GM23248 (cell line): ENCODE measurements around the gene TARS3. TPM values are rescaled to one million over a fixed set of nuclear protein-coding genes. Genes with fewer than 3 reads are reported as not detected.

Source experiments
- DNase-seq: peaks from one replicate; pipeline ENCODE4 v3.0.0-alpha.2; 2015
- H2AFZ ChIP-seq: fragments of 200-600 bp; sonication (generic); 2 replicates; pipeline ENCODE4 v1.6.1; 2016; ENCODE audit warnings: antibody characterized with exemption
- H3F3A ChIP-seq: fragments of 200-600 bp; sonication (generic); 2 replicates; pipeline ENCODE4 v1.6.1; 2016; ENCODE audit warnings: mild to moderate bottlenecking, antibody characterized with exemption, mixed run types; ENCODE audit not compliant: insufficient read depth
- H3K27ac ChIP-seq: fragments of 200-600 bp; sonication (generic); 2 replicates; pipeline ENCODE4 v1.5.1; 2016; ENCODE audit warnings: mild to moderate bottlenecking
- H3K27me3 ChIP-seq: fragments of 200-600 bp; sonication (generic); replicated peaks from 2 replicates; pipeline ENCODE4 v1.6.1; 2016; ENCODE audit warnings: mild to moderate bottlenecking; ENCODE audit not compliant: insufficient read depth
- H3K36me3 ChIP-seq: fragments of 200-600 bp; sonication (generic); 2 replicates; pipeline ENCODE4 v1.6.1; 2016; ENCODE audit warnings: low read depth, mild to moderate bottlenecking
- H3K4me1 ChIP-seq: fragments of 200-600 bp; sonication (generic); 2 replicates; pipeline ENCODE4 v1.6.1; 2016; ENCODE audit warnings: mild to moderate bottlenecking; ENCODE audit not compliant: insufficient read depth
- H3K4me2 ChIP-seq: fragments of 200-600 bp; sonication (generic); one replicate; pipeline ENCODE4 v1.6.1; 2016; ENCODE audit warnings: mild to moderate bottlenecking; ENCODE audit not compliant: unreplicated experiment
- H3K4me3 ChIP-seq: fragments of 200-600 bp; sonication (generic); 2 replicates; pipeline ENCODE4 v1.5.1; 2016; ENCODE audit warnings: mild to moderate bottlenecking
- H3K79me2 ChIP-seq: fragments of 200-600 bp; sonication (generic); 2 replicates; pipeline ENCODE4 v1.6.1; 2016; ENCODE audit warnings: mild to moderate bottlenecking; ENCODE audit not compliant: insufficient read depth
- H3K9ac ChIP-seq: fragments of 200-600 bp; sonication (generic); 2 replicates; pipeline ENCODE4 v1.6.1; 2016; ENCODE audit warnings: mild to moderate bottlenecking
- H3K9me2 ChIP-seq: fragments of 200-600 bp; sonication (generic); 2 replicates; pipeline ENCODE4 v1.6.1; 2016; ENCODE audit warnings: mixed run types, mild to moderate bottlenecking, moderate library complexity; ENCODE audit not compliant: insufficient read depth
- H3K9me3 ChIP-seq: fragments of 200-600 bp; sonication (generic); one replicate; pipeline ENCODE4 v1.6.1; 2017; ENCODE audit warnings: low read depth
- H4K20me1 ChIP-seq: fragments of 200-600 bp; sonication (generic); 2 replicates; pipeline ENCODE4 v1.6.0; 2016; ENCODE audit not compliant: insufficient read depth
- EZH2 ChIP-seq: fragments of 200-600 bp; sonication (generic); IDR thresholded peaks from 2 replicates; pipeline ENCODE4 v1.6.1; 2018; ENCODE audit warnings: antibody characterized with exemption, mild to moderate bottlenecking; ENCODE audit not compliant: insufficient read depth, poor library complexity, severe bottlenecking
- EZH2phosphoT487 ChIP-seq: fragments of 200-600 bp; sonication (generic); IDR thresholded peaks from 2 replicates; pipeline ENCODE4 v1.6.1; 2018; ENCODE audit warnings: antibody characterized with exemption, moderate library complexity, mild to moderate bottlenecking, low read depth; ENCODE audit not compliant: insufficient read depth
- WGBS, 2 experiments: methylation state at CpG; one replicate each; pipeline ENCODE4 v1.1.6; 2015 to 2017; ENCODE audit warnings: low lambda C conversion rate in 2 of 2, low coverage in 1 of 2; ENCODE audit errors: missing lambda C conversion rate in 2 of 2; 5-methylcytosine and 5-hydroxymethylcytosine counted together
- in situ Hi-C: fragments of 300-500 bp; cut with MboI; formaldehyde crosslinking; loops from 2 replicates; pipeline ENCODE4 v1.15.0; 2020
- polyA plus RNA-seq: library from polyadenylated mRNA; unstranded; fragments of >200 nt; fragmentation: Nextera tagmentation; extraction: Ambion mirVana; gene quantifications from 2 replicates; pipeline ENCODE4 v1.2.1, GENCODE V29; 2016
- total RNA-seq: library from RNA; depleted of rRNA; stranded (reverse); fragments of >200 nt; shearing (Covaris generic); gene quantifications from 2 replicates; pipeline ENCODE4 v1.2.3, GENCODE V29; 2014

TARS3 gene
- total and polyA plus RNA-seq, 2 experiments from 2014 or later: 7.9 to 8.1 TPM

DNA sequence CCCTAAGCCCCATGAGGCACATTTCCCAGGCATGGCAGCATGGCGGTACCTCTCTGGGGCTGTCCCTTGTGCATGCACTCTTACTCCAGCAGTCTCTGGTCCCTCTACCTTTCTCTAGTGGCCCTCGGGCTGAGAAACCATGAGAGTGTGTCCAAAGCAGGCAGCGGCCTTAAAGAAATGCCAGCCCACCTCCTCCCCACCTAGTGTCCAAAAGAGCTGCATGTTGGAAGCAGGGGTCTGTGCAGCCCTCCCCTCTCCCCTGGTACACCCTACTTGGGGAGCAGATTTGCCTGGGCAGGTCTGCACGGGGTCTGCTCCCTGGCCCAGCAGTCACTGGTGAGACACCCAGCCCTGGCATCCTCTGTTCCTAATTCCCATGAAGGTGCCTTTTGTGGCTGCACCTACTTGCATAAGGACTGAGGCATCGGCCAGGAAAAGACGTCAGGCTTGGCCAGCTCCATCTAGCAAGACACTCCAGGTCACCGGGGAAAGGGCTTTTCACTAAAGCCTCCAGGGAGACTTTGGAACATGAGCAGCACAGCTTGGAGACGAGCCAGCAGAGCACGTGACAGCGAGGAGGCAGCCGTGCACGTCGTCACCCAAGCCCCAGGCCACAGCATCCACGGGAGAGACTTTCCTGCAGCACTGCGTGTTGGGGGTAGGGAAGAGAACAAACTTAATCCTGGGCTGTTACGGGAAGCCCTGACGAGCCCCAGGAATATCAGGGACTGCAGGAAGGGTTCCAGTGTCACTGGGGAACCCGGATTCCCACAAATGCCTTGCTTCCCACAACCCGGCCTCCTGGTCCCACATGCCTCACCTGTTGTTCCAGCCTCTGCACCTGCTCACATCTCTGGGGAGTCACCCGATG, 110.9 kb downstream of the TARS3 start:
- 57 to 58% methylated on average over 20 of the region's 20 CpGs for WGBS, 2 experiments
- H3K4me1 ChIP-seq: peaks cover 11% of the 10 kb centered on the region
- no peaks in the 10 kb centered on the region for H3K9me3 ChIP-seq
- H3K27me3 ChIP-seq: no peaks in the 10 kb centered on the region; the same call in 1 of the 2 replicates
- no peak overlapping the region for H3K27ac ChIP-seq
- no peak overlapping the region for H3K9ac ChIP-seq
- H3K79me2 ChIP-seq: no peaks in the 10 kb centered on the region
- H4K20me1 ChIP-seq: no peaks in the 10 kb centered on the region
- no peak overlapping the region for H2AFZ ChIP-seq
- DNase-seq: peak; percentile 15
- H3K9me2 ChIP-seq: no peaks in the 10 kb centered on the region
- no peaks in the 10 kb centered on the region for H3F3A ChIP-seq
- H3K4me3 ChIP-seq: no peak overlapping the region
- TF ChIP-seq EZH2: no peak
- no peak for TF ChIP-seq EZH2phosphoT487
- H3K4me2 ChIP-seq: no peak overlapping the region
- no peaks in the 10 kb centered on the region for H3K36me3 ChIP-seq
- in situ Hi-C loops: no loop called here

DNA sequence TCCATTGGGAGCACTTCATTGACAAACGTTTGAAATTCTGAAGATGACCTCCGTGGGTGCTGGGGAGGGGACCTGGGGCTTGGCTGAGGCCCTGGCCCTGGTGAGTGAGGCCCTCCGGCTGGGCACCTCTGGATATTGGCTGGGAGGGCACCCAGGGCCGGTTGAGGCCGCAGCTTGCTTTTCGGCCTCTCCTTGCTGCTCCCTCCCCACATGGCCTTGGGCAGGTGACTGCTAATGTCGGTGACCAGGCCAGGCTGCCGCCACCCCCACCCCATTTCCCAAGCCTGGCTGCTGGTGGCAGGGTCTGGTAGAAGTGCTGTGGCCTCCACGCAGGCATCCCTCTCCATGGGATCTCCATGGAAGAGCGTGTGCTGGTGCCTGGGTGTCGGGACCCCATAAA, 111.6 kb downstream of the TARS3 start:
- H3K9me2 ChIP-seq: no peaks in the 10 kb centered on the region
- in situ Hi-C loops: no loop called here
- H3K4me1 ChIP-seq: peaks cover 11% of the 10 kb centered on the region
- TF ChIP-seq EZH2phosphoT487: no peak
- TF ChIP-seq EZH2: no peak
- no peak overlapping the region for H2AFZ ChIP-seq
- WGBS, 2 experiments: 76 to 79% methylated on average over 9 to 11 of the region's 11 CpGs
- H3K9me3 ChIP-seq: no peaks in the 10 kb centered on the region
- H3K9ac ChIP-seq: no peak overlapping the region
- H3K4me2 ChIP-seq: no peak overlapping the region
- H3K4me3 ChIP-seq: no peak overlapping the region
- no peaks in the 10 kb centered on the region for H3K36me3 ChIP-seq
- H3K79me2 ChIP-seq: no peaks in the 10 kb centered on the region
- H3K27me3 ChIP-seq: no peaks in the 10 kb centered on the region; the same call in 1 of the 2 replicates
- DNase-seq: no peak
- no peak overlapping the region for H3K27ac ChIP-seq
- H3F3A ChIP-seq: no peaks in the 10 kb centered on the region
- no peaks in the 10 kb centered on the region for H4K20me1 ChIP-seq

DNA sequence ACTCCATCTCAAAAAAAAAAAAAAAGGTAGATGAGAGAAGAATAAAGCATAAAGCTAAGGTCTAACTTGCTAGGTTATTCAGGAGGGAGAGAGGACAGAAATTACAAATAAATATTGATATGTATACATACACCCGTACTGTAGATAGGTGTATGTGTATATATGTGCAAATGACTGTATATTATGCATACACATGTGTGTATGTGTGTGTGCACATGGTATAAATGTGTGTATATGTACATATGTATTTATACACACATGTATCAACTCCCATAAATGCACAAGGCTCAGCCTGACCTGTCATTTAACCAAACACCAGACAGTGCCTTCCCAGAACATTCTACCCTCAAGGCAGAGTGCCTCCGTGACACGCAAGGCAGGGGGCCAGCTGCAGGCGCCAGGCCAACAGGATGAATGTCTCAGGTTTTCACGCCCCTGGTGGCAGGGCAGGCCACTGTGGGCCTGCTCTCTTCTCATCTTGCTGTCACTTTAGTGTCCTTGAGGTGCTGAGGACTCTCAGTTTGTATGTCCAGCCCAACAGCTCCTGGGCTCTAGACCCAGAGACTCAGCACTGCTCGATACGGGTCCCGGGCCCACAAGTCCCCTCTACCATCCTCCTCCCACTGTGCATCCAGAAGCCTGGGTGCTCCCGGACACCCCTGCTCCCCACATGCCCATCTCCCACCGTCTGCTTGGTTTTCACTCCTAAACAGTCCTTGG, 112.5 kb downstream of the TARS3 start:
- TF ChIP-seq EZH2phosphoT487 (no peak), EZH2 (no peak)
- H3K9ac ChIP-seq: no peak overlapping the region
- no peak overlapping the region for H3K4me3 ChIP-seq
- no peaks in the 10 kb centered on the region for H3K79me2 ChIP-seq
- no peaks in the 10 kb centered on the region for H3K9me3 ChIP-seq
- no peaks in the 10 kb centered on the region for H4K20me1 ChIP-seq
- DNase-seq: no peak
- no peaks in the 10 kb centered on the region; the same call in 1 of the 2 replicates for H3K27me3 ChIP-seq
- H3K27ac ChIP-seq: no peak overlapping the region
- 77 to 80% methylated on average over 10 of the region's 10 CpGs for WGBS, 2 experiments
- H3K4me2 ChIP-seq: no peak overlapping the region
- in situ Hi-C loops: no loop called here
- H3K4me1 ChIP-seq: peaks cover 11% of the 10 kb centered on the region
- H3K9me2 ChIP-seq: no peaks in the 10 kb centered on the region
- H2AFZ ChIP-seq: no peak overlapping the region
- no peaks in the 10 kb centered on the region for H3K36me3 ChIP-seq
- no peaks in the 10 kb centered on the region for H3F3A ChIP-seq

DNA sequence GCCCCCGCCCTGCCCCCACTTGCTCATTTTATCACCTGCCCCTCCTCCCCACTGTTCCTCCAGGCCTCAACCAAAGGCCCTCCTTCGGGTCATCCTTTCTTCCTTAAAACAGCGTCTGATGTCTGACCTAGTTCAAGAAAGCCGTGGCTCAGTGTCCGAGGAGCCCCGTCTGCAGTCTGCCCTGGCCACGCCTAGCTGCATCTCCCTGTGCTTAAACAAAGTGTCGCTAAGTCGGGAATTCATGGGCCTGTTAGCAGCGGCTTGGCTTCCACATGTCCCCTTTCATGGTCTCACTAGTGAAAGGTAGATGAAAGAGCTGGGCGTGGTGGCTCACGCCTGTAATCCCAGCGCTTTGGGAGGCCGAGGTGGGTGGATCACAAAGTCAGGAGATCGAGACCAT, 113.3 kb downstream of the TARS3 start:
- H3K4me3 ChIP-seq: no peak overlapping the region
- H3K79me2 ChIP-seq: no peaks in the 10 kb centered on the region
- 76 to 77% methylated on average over 14 to 15 of the region's 15 CpGs for WGBS, 2 experiments
- no peak overlapping the region for H3K4me2 ChIP-seq
- no peak overlapping the region for H2AFZ ChIP-seq
- H4K20me1 ChIP-seq: no peaks in the 10 kb centered on the region
- no peaks in the 10 kb centered on the region; the same call in 1 of the 2 replicates for H3K27me3 ChIP-seq
- no peaks in the 10 kb centered on the region for H3F3A ChIP-seq
- TF ChIP-seq EZH2: no peak
- no peak for TF ChIP-seq EZH2phosphoT487
- H3K9ac ChIP-seq: no peak overlapping the region
- H3K4me1 ChIP-seq: peaks cover 4% of the 10 kb centered on the region
- H3K9me3 ChIP-seq: no peaks in the 10 kb centered on the region
- in situ Hi-C loops: no loop called here
- no peaks in the 10 kb centered on the region for H3K9me2 ChIP-seq
- no peak for DNase-seq
- no peaks in the 10 kb centered on the region for H3K36me3 ChIP-seq
- no peak overlapping the region for H3K27ac ChIP-seq
